ENCODE data around the gene KIAA1549.

The KIAA1549 gene

GRCh38 chr7:138974675-138975292 lies 6.4 kb downstream of the KIAA1549 start:
- no peak for DNase-seq

- DNase-seq: no peak
Measured at GRCh38 chr7:138974103-138974502, 7.1 kb downstream of the KIAA1549 start.

GRCh38 chr7:138970952-138971351 lies 10.2 kb downstream of the KIAA1549 start:
- no peak for DNase-seq

GRCh38 chr7:138970446-138970845 lies 10.7 kb downstream of the KIAA1549 start:
- no peak for DNase-seq

GRCh38 chr7:138967159-138967558 lies 14.0 kb downstream of the KIAA1549 start:
- no peak for DNase-seq

- no peak for DNase-seq
Measured at GRCh38 chr7:138964624-138965436, 16.4 kb downstream of the KIAA1549 start.

- DNase-seq: no peak
Measured at GRCh38 chr7:138963675-138964074, 17.5 kb downstream of the KIAA1549 start.

GRCh38 chr7:138962561-138963270 lies 18.5 kb downstream of the KIAA1549 start:
- no peak for DNase-seq

- no peak for DNase-seq
Measured at GRCh38 chr7:138961159-138961558, 20.0 kb downstream of the KIAA1549 start.

- DNase-seq: no peak
Measured at GRCh38 chr7:138958391-138958956, 22.7 kb downstream of the KIAA1549 start.

- no peak for DNase-seq
Measured at GRCh38 chr7:138957753-138958390, 23.3 kb downstream of the KIAA1549 start.

GRCh38 chr7:138957217-138957616 lies 24.0 kb downstream of the KIAA1549 start:
- no peak for DNase-seq

- DNase-seq: no peak
Measured at GRCh38 chr7:138954545-138955475, 26.4 kb downstream of the KIAA1549 start.

GRCh38 chr7:138952791-138953190 lies 28.4 kb downstream of the KIAA1549 start:
- no peak for DNase-seq

GRCh38 chr7:138951953-138952352 lies 29.2 kb downstream of the KIAA1549 start:
- DNase-seq: no peak

- DNase-seq: no peak
Measured at GRCh38 chr7:138949421-138950088, 31.6 kb downstream of the KIAA1549 start.

- DNase-seq: no peak
Measured at GRCh38 chr7:138948403-138948802, 32.8 kb downstream of the KIAA1549 start.

GRCh38 chr7:138945821-138946220 lies 35.4 kb downstream of the KIAA1549 start:
- DNase-seq: no peak

- DNase-seq: no peak
Measured at GRCh38 chr7:138945154-138945553, 36.0 kb downstream of the KIAA1549 start.

GRCh38 chr7:138944592-138944991 lies 36.6 kb downstream of the KIAA1549 start:
- no peak for DNase-seq

- DNase-seq: no peak
Measured at GRCh38 chr7:138943061-138943460, 38.1 kb downstream of the KIAA1549 start.
